ENCODE measurements around the gene FKBP5. TPM values are rescaled to one million over a fixed set of nuclear protein-coding genes. Genes with fewer than 3 reads are reported as not detected.

FKBP5 gene
- total RNA-seq, 1 donor from 2014 or later = 108 TPM

DNA sequence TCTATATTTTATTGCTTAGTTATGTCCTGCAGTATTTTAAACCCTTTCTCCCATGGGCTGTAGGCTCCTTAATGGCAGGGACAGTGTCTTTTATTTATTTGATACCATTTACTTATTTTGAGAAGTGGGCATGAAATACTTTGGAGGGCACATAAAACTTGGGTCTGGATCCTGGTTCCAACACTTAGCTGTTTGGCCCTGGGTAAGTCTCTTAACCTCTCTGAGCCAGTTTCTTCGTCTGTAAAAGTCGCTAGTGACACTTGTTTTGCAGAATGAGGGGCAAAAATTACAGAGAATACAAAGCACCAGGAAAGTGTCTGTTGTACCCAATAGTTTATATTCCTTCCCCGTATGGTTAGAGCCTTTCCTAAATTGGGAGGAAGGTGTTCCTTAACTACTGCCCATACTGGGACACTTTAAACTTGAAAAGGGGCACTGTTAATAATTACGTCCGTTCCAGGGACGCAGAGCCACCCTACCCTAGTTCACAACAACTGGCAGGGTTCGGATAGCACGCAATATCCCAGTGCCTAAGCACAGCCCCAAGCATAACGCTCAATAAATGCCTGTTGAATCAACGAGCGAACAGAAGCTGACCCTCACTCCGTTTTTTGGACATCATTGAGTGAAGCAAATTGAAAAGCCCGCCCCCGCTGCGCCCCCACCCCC lies 42.2 kb upstream of the FKBP5 start:
- Mint-ChIP-seq H3K4me3 (ENCODE audit: unreplicated experiment) (peak overlapping the region; percentile 83), H3K4me1 (ENCODE audit: unreplicated experiment) (peaks cover 65% of the 10 kb centered on the region), H3K36me3 (ENCODE audit: unreplicated experiment) (no peaks in the 10 kb centered on the region), H3K27me3 (ENCODE audit: unreplicated experiment) (no peaks in the 10 kb centered on the region), H3K9me3 (ENCODE audit: unreplicated experiment) (no peaks in the 10 kb centered on the region), H3K27ac (ENCODE audit: unreplicated experiment) (peak overlapping the region; percentile 99)
- no peak for DNase-seq (ENCODE audit: extremely low spot score, unreplicated experiment)
- TF ChIP-seq, protein P1, sequence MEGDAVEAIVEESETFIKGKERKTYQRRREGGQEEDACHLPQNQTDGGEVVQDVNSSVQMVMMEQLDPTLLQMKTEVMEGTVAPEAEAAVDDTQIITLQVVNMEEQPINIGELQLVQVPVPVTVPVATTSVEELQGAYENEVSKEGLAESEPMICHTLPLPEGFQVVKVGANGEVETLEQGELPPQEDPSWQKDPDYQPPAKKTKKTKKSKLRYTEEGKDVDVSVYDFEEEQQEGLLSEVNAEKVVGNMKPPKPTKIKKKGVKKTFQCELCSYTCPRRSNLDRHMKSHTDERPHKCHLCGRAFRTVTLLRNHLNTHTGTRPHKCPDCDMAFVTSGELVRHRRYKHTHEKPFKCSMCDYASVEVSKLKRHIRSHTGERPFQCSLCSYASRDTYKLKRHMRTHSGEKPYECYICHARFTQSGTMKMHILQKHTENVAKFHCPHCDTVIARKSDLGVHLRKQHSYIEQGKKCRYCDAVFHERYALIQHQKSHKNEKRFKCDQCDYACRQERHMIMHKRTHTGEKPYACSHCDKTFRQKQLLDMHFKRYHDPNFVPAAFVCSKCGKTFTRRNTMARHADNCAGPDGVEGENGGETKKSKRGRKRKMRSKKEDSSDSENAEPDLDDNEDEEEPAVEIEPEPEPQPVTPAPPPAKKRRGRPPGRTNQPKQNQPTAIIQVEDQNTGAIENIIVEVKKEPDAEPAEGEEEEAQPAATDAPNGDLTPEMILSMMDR (IDR thresholded peaks at IDR 0.05) = no peak

DNA sequence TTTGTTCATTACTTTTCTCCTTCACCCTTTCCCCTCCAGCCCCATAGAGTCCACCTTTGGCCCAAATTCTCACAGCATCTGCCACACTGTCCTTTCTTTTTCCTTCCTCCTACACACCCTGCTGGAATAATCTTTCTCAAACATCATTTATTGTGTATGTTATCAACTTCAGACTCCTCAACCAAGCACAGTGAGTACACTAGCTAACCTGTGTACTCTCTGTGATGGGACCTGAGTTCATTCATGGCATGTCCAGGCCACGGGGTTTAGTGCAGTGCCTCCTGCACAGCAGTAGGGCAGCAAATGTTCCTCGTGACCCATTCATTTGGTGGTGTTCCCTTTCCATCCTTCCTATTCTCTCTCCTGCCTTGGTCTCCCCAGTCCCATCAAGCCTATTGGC lies 41.0 kb upstream of the FKBP5 start:
- H3K4me3 Mint-ChIP-seq (ENCODE audit: unreplicated experiment) = peak overlapping the region; percentile 5
- H3K36me3 Mint-ChIP-seq (ENCODE audit: unreplicated experiment) = no peaks in the 10 kb centered on the region
- no peaks in the 10 kb centered on the region for H3K9me3 Mint-ChIP-seq (ENCODE audit: unreplicated experiment)
- TF ChIP-seq, protein P1 (IDR thresholded peaks at IDR 0.05) = no peak
- H3K4me1 Mint-ChIP-seq (ENCODE audit: unreplicated experiment) = peaks cover 77% of the 10 kb centered on the region
- peak overlapping the region; percentile 99 for H3K27ac Mint-ChIP-seq (ENCODE audit: unreplicated experiment)
- no peak for DNase-seq (ENCODE audit: extremely low spot score, unreplicated experiment)
- no peaks in the 10 kb centered on the region for H3K27me3 Mint-ChIP-seq (ENCODE audit: unreplicated experiment)

DNA sequence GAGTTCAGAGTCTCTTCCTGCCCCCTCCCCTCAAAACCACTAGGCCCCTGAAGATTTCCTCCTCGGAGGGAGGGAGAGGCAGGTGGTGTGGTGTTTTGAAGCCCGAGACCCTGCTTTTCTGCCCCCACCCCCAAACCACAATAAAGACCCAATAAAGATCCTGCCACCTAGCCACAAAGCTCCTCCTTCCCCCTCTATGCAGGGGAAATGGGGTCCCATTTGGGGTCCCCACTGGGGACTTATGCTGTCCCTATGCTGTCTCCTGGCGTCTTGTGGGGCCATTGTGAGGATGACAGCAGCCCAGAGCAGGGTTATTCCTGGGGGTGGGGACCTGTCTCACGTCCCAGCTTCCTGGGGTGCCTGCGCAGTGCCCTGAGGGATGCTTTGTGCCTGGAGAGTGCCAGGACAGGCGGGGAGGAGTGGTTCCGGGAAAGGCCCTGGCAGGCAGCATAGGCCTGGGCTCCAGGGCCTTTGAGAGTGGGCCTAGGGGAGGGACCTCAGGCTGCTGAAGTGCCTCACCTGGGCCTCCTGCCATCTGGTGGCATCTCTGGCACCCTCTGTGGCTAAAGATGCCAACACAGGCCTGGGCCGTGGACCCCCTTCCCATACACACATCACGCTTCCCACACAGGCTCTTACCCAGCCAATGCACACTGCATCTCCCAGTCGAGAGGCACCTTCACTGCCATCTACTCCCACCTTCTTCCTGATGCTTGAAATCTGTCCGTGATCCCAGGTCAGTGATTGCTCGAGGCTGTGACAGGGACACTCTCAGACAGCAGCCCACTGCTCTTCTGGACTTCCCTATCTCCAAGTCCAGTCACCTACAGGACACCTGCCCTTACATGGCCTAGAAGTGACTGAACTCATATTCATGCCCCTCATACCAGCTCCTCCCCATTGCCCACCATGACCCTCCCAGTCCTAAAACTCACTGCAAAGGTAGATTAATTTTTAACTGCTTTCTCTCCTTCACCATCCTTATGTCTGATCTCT lies 40.3 kb upstream of the FKBP5 start:
- DNase-seq (ENCODE audit: extremely low spot score, unreplicated experiment) = no peak
- H3K4me3 Mint-ChIP-seq (ENCODE audit: unreplicated experiment) = peak overlapping the region; percentile 71
- no peaks in the 10 kb centered on the region for H3K36me3 Mint-ChIP-seq (ENCODE audit: unreplicated experiment)
- no peaks in the 10 kb centered on the region for H3K27me3 Mint-ChIP-seq (ENCODE audit: unreplicated experiment)
- TF ChIP-seq, protein P1 (IDR thresholded peaks at IDR 0.05) = no peak
- no peaks in the 10 kb centered on the region for H3K9me3 Mint-ChIP-seq (ENCODE audit: unreplicated experiment)
- peaks cover 82% of the 10 kb centered on the region for H3K4me1 Mint-ChIP-seq (ENCODE audit: unreplicated experiment)
- H3K27ac Mint-ChIP-seq (ENCODE audit: unreplicated experiment) = peak overlapping the region; percentile 99

DNA sequence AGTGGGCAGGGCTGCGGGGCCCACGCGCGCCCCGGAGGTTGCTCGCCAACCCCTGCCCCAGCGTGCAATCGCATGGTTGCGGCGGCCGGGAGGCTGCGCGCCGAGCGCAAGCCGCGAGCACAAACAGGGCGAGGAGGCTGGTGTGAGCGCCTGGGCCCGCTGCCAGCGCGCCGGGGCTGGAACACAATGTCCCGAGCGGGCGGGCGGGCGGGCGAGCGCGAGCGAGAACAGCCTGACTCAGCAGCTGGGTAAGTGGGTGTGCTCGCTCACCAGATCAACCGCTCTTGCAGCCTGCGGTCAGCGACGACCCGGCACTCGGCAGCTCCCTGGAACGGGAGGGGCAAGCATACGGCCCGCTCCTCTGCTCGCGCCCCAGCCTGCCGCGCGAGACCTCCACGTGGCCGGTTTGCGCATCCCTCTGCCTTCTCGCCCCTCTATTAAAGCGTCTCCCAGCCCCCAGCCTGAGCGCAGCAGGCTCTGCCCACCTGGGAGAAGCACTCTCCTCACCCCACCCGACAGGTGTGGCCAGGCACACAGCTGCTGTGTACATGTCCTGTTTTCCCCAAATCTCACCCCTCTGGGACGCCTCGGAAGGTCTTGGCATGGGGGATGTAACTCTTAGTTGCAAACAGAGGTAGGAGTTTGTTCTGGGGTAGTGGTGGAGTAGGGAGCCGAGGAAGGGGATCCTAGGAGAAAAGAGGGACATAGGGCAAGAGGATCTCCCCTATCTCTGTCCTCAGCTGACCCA lies 39.4 kb upstream of the FKBP5 start:
- DNase-seq (ENCODE audit: extremely low spot score, unreplicated experiment) = peak; percentile 98
- H3K36me3 Mint-ChIP-seq (ENCODE audit: unreplicated experiment) = no peaks in the 10 kb centered on the region
- peak overlapping the region; percentile 99 for H3K27ac Mint-ChIP-seq (ENCODE audit: unreplicated experiment)
- TF ChIP-seq, protein P1 (IDR thresholded peaks at IDR 0.05) = no peak
- H3K9me3 Mint-ChIP-seq (ENCODE audit: unreplicated experiment) = no peaks in the 10 kb centered on the region
- H3K27me3 Mint-ChIP-seq (ENCODE audit: unreplicated experiment) = no peaks in the 10 kb centered on the region
- H3K4me1 Mint-ChIP-seq (ENCODE audit: unreplicated experiment) = peaks cover 84% of the 10 kb centered on the region
- peak overlapping the region; percentile 73 for H3K4me3 Mint-ChIP-seq (ENCODE audit: unreplicated experiment)
